Mucosa of descending colon (tissue), 3 donors: ENCODE results near the gene TYR. TPM values are rescaled to one million over a fixed set of nuclear protein-coding genes. Genes with fewer than 3 reads are reported as not detected.
A peak's percentile ranks its signal among the peaks of the same experiment; 100 is the strongest.
"Not testable (repeated sequence)": the region's sequence is repeated elsewhere in the genome, so short reads cannot be mapped to it uniquely, and the experiment has no call there.

ENCODE experiments used
- ATAC-seq: fragments of 200-7000 bp; cut with Tn5 transposase; one replicate; pipeline ENCODE4 v1.9.1; 2020; ENCODE audit warnings: mild to moderate bottlenecking, moderate library complexity
- DNase-seq, 3 donors: peaks; one replicate each; pipeline ENCODE4 v3.0.0-alpha.2; 2020
- H3K36me3 ChIP-seq: fragments of 200-600 bp; one replicate; pipeline ENCODE4 v1.8.0; 2021; ENCODE audit warnings: low read depth, mild to moderate bottlenecking
- H3K4me1 ChIP-seq: fragments of 200-600 bp; one replicate; pipeline ENCODE4 v1.8.0; 2021; ENCODE audit warnings: low read depth, mild to moderate bottlenecking
- H3K4me3 ChIP-seq: fragments of 200-600 bp; one replicate; pipeline ENCODE4 v1.8.0; 2021; ENCODE audit warnings: mild to moderate bottlenecking
- H3K9me3 ChIP-seq: fragments of 200-600 bp; one replicate; pipeline ENCODE4 v1.8.0; 2021; ENCODE audit warnings: mild to moderate bottlenecking
- CTCF ChIP-seq: fragments of 200-600 bp; IDR thresholded peaks from one replicate; pipeline ENCODE4 v1.8.0; 2022; ENCODE audit warnings: antibody characterized with exemption, mild to moderate bottlenecking
- intact Hi-C, 2 donors: fragments of 100-400 bp; cut with DNase I in 1 of 2; cut with micrococcal nuclease in 1 of 2; formaldehyde crosslinking; loops; one replicate each; pipeline versions ENCODE4 v1.11.0 to v1.11.1; 2022; cut with DNase I, micrococcal nuclease
- total RNA-seq, 3 donors: library from RNA; stranded (reverse); fragmentation: NEBNext Ultra II Directional in 2 of 3; extraction: Animal tissue kit (Norgen Biotek cat#: 25700) in 2 of 3; gene quantifications; one replicate each; pipeline versions ENCODE4 v1.2.1 to v1.2.4, GENCODE V29; 2021 to 2023
- donor health status: DM: no; HTN: no; CAD: no; lungs with moderate emphysema.
- donor health status: DM: no; HTN: no; CAD: no.
- donor health status: DM: no; HTN: yes; CAD: no.

Gene TYR
- total RNA-seq, 3 donors from 2014 or later, result not detected

DNA sequence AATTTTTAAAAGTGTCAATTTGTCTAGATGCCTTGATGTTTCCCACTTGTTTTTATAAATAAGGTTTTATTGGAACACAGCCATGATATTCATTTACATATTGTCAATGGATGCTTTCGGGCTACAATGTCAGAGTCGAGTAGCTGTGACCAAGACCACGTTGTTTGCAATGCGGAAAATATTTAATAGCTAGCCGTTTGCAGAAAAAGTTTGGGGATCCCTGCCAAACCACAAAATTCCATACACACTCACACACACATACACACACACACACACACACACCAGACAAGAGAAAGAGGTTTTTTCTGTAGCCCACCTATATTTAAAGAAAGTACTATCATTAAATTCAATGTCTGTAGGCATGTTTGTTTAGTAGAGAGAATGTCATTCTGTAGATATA is 58.3 kb downstream of the TYR start:
- no peak overlapping the region for H3K4me3 ChIP-seq
- no peaks in the 10 kb centered on the region for H3K4me1 ChIP-seq
- TF ChIP-seq CTCF, result no peak
- H3K36me3 ChIP-seq, result no peaks in the 10 kb centered on the region
- no peaks in the 10 kb centered on the region for H3K9me3 ChIP-seq
- DNase-seq (no peak), ATAC-seq (no peak)
- intact Hi-C loops, result no loop called here

GRCh38 chr11:89247007-89247406 is 69.3 kb downstream of the TYR start:
- H3K4me3 ChIP-seq, intact Hi-C loops, ATAC-seq, DNase-seq, H3K4me1 ChIP-seq, H3K36me3 ChIP-seq, H3K9me3 ChIP-seq: not testable (repeated sequence)

GRCh38 chr11:89249196-89249595 is 71.5 kb downstream of the TYR start:
- TF ChIP-seq CTCF, result no peak
- Histone ChIP-seq H3K4me1 (no peaks in the 10 kb centered on the region), H3K4me3 (no peak overlapping the region), H3K9me3 (no peaks in the 10 kb centered on the region), H3K36me3 (no peaks in the 10 kb centered on the region)
- DNase-seq (no peak), ATAC-seq (no peak)
- intact Hi-C loops, result no loop called here

GRCh38 chr11:89261483-89261882 is 83.8 kb downstream of the TYR start:
- H3K9me3 ChIP-seq, intact Hi-C loops, H3K4me1 ChIP-seq, H3K4me3 ChIP-seq, DNase-seq, H3K36me3 ChIP-seq, ATAC-seq: not testable (repeated sequence)

- intact Hi-C loops, result no loop called here
- Histone ChIP-seq H3K9me3 (no peaks in the 10 kb centered on the region), H3K4me1 (no peaks in the 10 kb centered on the region), H3K4me3 (no peak overlapping the region), H3K36me3 (no peaks in the 10 kb centered on the region)
- no peak for ATAC-seq
- DNase-seq, result no peak
- no peak for TF ChIP-seq CTCF
Measured at GRCh38 chr11:89267660-89268302, 90.1 kb downstream of the TYR start.

DNA sequence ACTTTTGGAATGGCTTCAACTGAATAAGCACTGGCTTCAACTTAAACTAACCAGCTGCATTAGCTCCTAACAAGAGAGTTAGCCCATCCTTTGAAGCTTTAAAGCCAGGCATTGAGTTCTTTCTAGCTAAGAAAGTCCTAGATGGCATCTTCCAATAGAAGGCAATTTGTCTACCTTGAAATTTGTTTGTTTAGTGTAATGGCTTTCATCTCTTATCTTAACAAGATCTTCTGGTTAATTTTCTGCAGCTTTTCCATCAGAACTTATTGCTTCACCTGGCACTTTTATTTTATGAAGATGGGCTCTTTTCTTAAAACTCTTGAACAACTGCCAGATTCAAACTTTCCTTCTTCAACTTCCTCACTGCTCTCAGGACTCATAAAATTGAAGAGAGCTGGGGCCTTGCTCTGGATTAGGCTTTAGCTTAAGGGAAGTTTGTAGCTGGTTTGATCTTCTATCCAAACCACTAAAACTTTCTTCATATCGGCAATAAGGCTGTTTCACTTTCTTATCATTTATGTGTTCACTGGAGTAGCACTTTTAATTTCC is 94.9 kb downstream of the TYR start:
- intact Hi-C loops, result not testable (repeated sequence)

DNA sequence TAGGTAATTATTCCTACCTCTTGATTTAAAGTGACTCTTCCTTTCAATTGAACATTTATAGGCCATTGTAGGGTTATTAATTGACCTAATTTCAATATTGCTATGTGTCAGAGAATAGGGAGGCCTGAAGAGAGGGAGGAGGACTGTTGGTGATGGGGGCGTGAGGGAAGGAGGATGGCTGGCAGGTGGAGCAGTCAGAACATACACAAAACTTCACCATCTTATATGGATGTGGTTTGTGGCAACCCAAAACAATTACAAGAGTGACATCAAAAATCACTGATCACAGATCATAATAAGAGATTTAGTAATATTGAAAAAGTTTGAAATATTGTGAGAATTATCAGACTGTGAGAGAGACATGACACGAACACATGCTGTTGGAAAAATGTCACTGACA is 95.5 kb downstream of the TYR start:
- H3K4me3 ChIP-seq, H3K4me1 ChIP-seq, intact Hi-C loops, H3K36me3 ChIP-seq, DNase-seq, ATAC-seq, H3K9me3 ChIP-seq: not testable (repeated sequence)

More for the DNA sequence above, 94.9 kb downstream of the TYR start:
- ATAC-seq (peak; percentile 86), DNase-seq (peak in 1 of 3 donors; percentile 21)
- H3K9me3 ChIP-seq, H3K36me3 ChIP-seq, H3K4me1 ChIP-seq, H3K4me3 ChIP-seq: not testable (repeated sequence)

DNA sequence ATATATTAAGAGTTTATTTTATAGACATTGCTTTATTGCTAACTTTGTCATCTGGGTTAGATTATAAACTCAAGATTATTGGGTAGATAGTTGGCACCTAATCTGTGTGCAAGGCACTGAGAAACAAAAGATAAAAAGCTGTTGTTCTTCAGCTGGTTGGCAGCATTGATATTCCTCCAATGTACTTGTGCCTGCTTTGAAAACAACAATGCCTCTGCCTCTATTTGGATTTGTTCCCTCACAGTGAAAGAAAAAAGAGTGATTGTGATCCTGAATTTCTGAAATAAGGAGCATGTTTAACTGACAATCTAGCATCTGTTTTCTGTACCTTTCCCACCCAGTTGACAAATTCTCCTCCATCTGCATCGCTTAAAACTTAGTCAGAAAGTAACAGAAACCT is 98.3 kb downstream of the TYR start:
- no peak overlapping the region for H3K4me3 ChIP-seq
- H3K36me3 ChIP-seq, result no peaks in the 10 kb centered on the region
- peaks cover 8% of the 10 kb centered on the region for H3K4me1 ChIP-seq
- intact Hi-C loops, result no loop called here
- H3K9me3 ChIP-seq, result no peaks in the 10 kb centered on the region
- ATAC-seq, result no peak
- TF ChIP-seq CTCF, result no peak
- DNase-seq, result no peak
